ENCODE results near the gene AGAP5.
"Not testable (repeated sequence)": the region's sequence is repeated elsewhere in the genome, so short reads cannot be mapped to it uniquely, and the experiment has no call there.

- TF ChIP-seq EZH2 (IDR thresholded peaks at IDR 0.05; ENCODE audit: low read depth, low read length, severe bottlenecking); RFX5 (IDR thresholded peaks at IDR 0.05; ENCODE audit: borderline replicate concordance, low read depth, low read length); ATF3 (IDR thresholded peaks at IDR 0.05; ENCODE audit: insufficient read depth, low read depth, low read length); TAF7 (optimal IDR thresholded peaks at IDR 0.05; ENCODE audit: borderline replicate concordance, low read depth, low read length); SRF (IDR thresholded peaks at IDR 0.05; ENCODE audit: low read depth, low read length); ZNF274 (IDR thresholded peaks at IDR 0.05; ENCODE audit: borderline replicate concordance, extremely low read depth, low read length); CBX8 (IDR thresholded peaks at IDR 0.05; ENCODE audit: borderline replicate concordance, low read depth, low read length): not testable (repeated sequence)
- TF ChIP-seq, protein P1, sequence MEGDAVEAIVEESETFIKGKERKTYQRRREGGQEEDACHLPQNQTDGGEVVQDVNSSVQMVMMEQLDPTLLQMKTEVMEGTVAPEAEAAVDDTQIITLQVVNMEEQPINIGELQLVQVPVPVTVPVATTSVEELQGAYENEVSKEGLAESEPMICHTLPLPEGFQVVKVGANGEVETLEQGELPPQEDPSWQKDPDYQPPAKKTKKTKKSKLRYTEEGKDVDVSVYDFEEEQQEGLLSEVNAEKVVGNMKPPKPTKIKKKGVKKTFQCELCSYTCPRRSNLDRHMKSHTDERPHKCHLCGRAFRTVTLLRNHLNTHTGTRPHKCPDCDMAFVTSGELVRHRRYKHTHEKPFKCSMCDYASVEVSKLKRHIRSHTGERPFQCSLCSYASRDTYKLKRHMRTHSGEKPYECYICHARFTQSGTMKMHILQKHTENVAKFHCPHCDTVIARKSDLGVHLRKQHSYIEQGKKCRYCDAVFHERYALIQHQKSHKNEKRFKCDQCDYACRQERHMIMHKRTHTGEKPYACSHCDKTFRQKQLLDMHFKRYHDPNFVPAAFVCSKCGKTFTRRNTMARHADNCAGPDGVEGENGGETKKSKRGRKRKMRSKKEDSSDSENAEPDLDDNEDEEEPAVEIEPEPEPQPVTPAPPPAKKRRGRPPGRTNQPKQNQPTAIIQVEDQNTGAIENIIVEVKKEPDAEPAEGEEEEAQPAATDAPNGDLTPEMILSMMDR (IDR thresholded peaks at IDR 0.05; ENCODE audit: control extremely low read depth in 1 of 3, insufficient read depth in 1 of 3, low read depth in 1 of 3, low read length in 3 of 3): not testable (repeated sequence)
- TF ChIP-seq POLR2A (IDR thresholded peaks at IDR 0.05; ENCODE audit: control extremely low read depth in 1 of 2, low read depth in 2 of 2, low read length in 2 of 2): peak in 1 of 2 experiments; percentile 33; a peak in 1 of 3 replicates
- TF ChIP-seq, protein P2, sequence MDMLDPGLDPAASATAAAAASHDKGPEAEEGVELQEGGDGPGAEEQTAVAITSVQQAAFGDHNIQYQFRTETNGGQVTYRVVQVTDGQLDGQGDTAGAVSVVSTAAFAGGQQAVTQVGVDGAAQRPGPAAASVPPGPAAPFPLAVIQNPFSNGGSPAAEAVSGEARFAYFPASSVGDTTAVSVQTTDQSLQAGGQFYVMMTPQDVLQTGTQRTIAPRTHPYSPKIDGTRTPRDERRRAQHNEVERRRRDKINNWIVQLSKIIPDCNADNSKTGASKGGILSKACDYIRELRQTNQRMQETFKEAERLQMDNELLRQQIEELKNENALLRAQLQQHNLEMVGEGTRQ (IDR thresholded peaks at IDR 0.05; ENCODE audit: low read length): not testable (repeated sequence)
Observed at GRCh38 chr10:73740501-73741254, 42.8 kb upstream of the AGAP5 start.
